ENCODE data around the gene SMYD3. TPM values are rescaled to one million over a fixed set of nuclear protein-coding genes. Genes with fewer than 3 reads are reported as not detected.
"Not testable (repeated sequence)": the region's sequence is repeated elsewhere in the genome, so short reads cannot be mapped to it uniquely, and the experiment has no call there.

The SMYD3 gene
- total RNA-seq, 1 donor from 2014 or later = 23.8 TPM

GRCh38 chr1:245956225-245956624 lies 550.9 kb downstream of the SMYD3 start:
- TF ChIP-seq CTCF (conservative IDR thresholded peaks at IDR 0.05; ENCODE audit: low read depth, low read length) = no peak
- DNase-seq (ENCODE audit: low read depth) = no peak
- no peak overlapping the region for H3K4me3 ChIP-seq (ENCODE audit: low read depth, low read length)

- no peak for TF ChIP-seq CTCF (conservative IDR thresholded peaks at IDR 0.05; ENCODE audit: low read depth, low read length)
- peak overlapping the region; percentile 48 for H3K4me3 ChIP-seq (ENCODE audit: low read depth, low read length)
- no peak for DNase-seq (ENCODE audit: low read depth)
These were observed 553.0 kb downstream of the SMYD3 start for GRCh38 chr1:245953876-245954660.

GRCh38 chr1:245952383-245953026 lies 554.6 kb downstream of the SMYD3 start:
- no peak overlapping the region for H3K4me3 ChIP-seq (ENCODE audit: low read depth, low read length)
- no peak for TF ChIP-seq CTCF (conservative IDR thresholded peaks at IDR 0.05; ENCODE audit: low read depth, low read length)
- DNase-seq (ENCODE audit: low read depth) = no peak

- no peak for DNase-seq (ENCODE audit: low read depth)
- TF ChIP-seq CTCF (conservative IDR thresholded peaks at IDR 0.05; ENCODE audit: low read depth, low read length) = no peak
- no peak overlapping the region for H3K4me3 ChIP-seq (ENCODE audit: low read depth, low read length)
These were observed 558.3 kb downstream of the SMYD3 start for GRCh38 chr1:245948786-245949185.

GRCh38 chr1:245946905-245947304 lies 560.2 kb downstream of the SMYD3 start:
- H3K4me3 ChIP-seq (ENCODE audit: low read depth, low read length) = no peak overlapping the region
- no peak for DNase-seq (ENCODE audit: low read depth)
- no peak for TF ChIP-seq CTCF (conservative IDR thresholded peaks at IDR 0.05; ENCODE audit: low read depth, low read length)

GRCh38 chr1:245945136-245945535 lies 561.9 kb downstream of the SMYD3 start:
- not testable (repeated sequence) for DNase-seq (ENCODE audit: low read depth); H3K4me3 ChIP-seq (ENCODE audit: low read depth, low read length)

GRCh38 chr1:245942856-245943255 lies 564.2 kb downstream of the SMYD3 start:
- no peak for TF ChIP-seq CTCF (conservative IDR thresholded peaks at IDR 0.05; ENCODE audit: low read depth, low read length)
- no peak for DNase-seq (ENCODE audit: low read depth)
- H3K4me3 ChIP-seq (ENCODE audit: low read depth, low read length) = no peak overlapping the region

GRCh38 chr1:245941771-245942170 lies 565.3 kb downstream of the SMYD3 start:
- H3K4me3 ChIP-seq (ENCODE audit: low read depth, low read length); DNase-seq (ENCODE audit: low read depth): not testable (repeated sequence)
